ENCODE data around the gene ACTA1.
"Not testable (repeated sequence)": the region's sequence is repeated elsewhere in the genome, so short reads cannot be mapped to it uniquely, and the experiment has no call there.

The ACTA1 gene

GRCh38 chr1:229434005-229434640 is at the start of gene ACTA1:
ACTA1 (minus strand) TSS chr1:229434094; CDS start chr1:229433115, 979 bp downstream.
- FAIRE-seq = no peak

DNA sequence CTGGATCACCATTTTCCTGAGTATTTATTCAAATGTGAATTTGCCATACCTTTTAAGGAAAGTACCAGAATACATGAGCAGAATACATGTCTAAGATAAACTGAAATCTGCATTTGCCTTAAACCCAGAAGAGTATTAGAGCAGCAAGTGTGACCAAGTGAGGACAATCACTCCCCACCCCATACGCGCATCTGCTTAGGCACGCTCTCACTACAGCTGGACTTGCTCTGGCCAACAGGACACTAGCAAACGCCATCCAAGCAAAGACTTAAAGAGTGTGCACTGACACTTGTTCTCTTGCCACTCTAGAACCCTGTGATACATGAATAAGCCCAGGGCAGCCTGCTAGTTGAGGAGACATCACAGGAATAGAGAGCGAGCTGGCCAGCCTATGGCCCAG is 48.6 kb upstream of the ACTA1 start:
- no peak for FAIRE-seq

DNA sequence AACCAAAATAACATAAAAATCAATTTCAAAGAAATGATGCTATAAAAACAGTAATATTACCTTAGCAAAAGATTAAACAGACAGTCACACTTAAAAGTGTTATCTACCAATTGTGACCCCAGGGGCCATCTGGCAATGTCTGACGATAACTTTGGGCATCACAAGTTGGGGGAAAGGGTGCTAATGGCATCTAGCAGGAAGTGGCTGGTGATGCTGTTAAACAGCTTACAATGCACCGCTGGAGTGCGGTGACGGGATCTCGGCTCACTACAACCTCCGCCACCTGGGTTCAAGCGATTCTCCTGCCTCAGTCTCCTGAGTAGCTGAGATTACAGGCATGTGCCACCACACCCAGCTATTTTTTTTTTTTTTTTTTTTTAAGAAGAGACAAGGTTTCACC is 46.6 kb upstream of the ACTA1 start:
- FAIRE-seq = no peak

DNA sequence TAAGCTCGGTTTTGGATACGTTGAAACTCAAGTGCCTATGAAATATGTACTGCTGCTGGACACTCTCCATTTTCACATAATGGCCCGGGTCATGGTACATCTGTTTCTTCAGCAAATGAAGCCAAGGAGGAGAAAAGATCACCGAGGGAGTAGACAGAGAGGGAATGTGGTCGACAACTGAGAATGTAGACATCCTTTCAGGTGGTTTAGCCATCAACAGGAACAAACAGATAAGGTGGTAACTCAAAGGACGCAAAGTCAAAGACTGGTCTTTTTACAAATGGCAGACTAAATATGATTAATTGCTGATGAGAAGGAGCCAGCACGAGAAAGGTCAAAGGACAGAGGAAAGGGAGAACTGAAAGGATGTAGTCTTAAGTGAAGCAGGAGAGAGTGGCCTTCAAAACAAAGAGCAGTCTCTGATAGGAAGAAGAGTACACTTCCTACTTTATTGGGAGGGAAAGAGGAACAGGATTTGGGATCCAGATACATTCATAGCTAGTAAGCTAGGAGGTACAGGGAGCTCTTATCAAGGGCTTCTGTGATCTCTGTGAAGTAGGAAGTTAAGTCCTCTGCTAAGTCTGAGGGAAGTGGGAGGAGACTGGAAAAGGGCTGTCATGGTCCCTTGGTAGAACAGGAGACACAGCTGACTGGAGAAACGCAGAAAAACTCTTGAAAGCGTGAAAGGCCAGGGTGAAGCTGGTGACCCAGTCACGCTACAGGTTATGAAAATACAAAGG is 45.9 kb upstream of the ACTA1 start:
- FAIRE-seq = no peak

DNA sequence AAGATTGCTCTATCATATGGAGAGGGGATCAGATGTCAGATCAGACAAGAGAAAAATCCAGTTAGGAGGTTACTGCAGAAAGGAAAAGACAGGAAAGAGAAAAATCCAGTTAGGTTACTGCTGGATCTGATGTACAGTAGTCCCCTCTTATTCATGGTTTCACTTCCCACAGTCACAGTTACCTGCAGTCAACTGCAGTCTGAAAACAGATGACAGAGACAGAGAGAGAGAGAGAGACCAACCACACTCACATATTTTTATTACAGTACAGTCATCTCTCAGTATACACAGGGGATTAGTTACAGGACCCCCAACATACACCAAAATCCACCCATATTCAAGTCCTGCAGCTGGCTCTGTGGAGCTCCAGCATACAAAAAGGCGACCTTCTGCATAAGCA is 45.0 kb upstream of the ACTA1 start:
- no peak for FAIRE-seq

GRCh38 chr1:229475859-229476258 is 42.0 kb upstream of the ACTA1 start:
- FAIRE-seq = not testable (repeated sequence)

DNA sequence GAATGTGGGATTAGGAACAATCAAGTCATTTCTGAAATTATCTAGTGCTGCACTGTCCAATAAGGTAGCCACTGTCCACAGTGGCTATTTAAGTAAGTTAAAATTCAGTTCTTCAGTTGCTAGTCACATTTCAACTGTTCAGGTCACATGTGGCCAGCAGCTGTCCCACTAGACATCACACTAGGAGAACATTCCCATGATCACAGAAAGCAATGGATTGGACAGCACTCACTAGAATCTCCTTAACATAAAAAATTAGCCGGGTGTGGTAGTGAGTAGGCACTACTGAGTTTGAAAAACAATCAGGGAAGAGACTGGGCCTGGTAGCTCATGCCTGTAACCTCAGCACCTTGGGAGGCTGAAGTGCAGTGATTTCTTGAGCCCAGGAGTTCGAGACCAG is 40.6 kb upstream of the ACTA1 start:
- no peak for FAIRE-seq

DNA sequence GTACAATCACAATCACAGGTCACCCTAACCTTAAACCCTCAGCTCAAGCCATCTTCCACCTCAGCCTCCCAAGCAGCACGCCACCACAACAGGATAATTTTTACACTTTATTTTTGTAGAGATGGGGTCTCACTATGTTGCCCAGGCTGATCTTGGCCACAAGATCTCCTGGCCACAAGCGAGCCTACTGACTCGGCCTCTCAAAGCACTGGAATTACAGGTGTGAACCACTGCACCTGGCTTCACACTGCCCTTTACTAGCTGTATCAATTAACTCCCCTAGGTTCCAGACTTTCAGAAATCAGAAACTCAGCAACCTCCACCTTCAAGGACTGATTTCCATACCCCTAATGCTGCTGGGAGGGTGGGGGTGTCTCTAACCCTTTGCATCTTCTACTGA is 37.3 kb upstream of the ACTA1 start:
- FAIRE-seq = no peak

- no peak for FAIRE-seq
These were observed 36.6 kb upstream of the ACTA1 start for GRCh38 chr1:229470406-229471043.

DNA sequence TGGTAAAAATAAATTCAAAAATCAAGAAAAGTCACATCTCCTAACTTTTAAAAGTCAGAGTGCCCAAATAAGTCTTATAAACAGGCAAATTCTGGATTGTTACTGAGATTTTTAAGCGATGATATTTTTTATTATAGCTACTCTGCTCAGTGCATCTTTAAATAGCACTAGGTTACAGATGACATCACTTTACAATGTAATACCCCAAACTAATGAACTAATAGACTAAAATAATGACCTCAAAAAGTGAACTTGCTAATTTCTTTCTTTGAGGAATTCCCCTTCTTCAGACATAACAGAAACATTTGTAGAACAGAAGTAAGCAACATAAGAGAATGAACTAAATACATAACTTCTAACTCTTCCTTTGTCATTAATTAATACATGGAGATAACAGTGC is 33.0 kb upstream of the ACTA1 start:
- FAIRE-seq = no peak

- no peak for FAIRE-seq
These were observed 30.8 kb upstream of the ACTA1 start for GRCh38 chr1:229464672-229465071.

DNA sequence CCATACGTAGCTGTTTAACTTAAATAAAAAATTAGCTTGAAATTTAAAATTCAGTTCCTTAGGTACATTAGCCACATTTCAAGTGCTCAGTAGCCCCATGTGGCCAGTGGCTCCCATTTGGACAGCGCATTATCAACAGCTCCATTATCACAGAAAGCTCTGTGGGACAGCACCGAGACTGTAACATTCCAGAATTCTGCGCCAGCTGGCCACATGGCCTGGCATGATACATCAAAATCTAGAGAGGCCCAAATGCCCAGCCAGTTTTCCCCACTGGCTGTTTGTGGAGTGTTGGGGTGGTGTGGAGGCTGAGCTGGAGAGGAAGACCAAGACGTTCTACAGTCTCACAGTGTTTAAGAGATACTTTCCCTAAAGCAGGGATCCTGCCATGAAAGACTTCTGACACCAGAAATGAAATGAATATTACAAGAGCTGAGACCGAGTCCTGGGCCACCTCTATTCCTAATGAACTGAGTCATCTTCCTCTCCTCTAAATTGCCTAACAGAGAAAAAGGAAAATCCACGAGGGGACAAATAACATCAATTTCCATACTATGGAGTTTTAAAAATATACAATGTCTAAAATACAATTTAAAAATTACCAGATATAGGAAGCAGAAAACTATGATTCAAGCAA is 27.3 kb upstream of the ACTA1 start:
- no peak for FAIRE-seq

GRCh38 chr1:229459815-229460214 is 25.9 kb upstream of the ACTA1 start:
- no peak for FAIRE-seq

- FAIRE-seq = no peak
These were observed 23.5 kb upstream of the ACTA1 start for GRCh38 chr1:229457436-229457835.

DNA sequence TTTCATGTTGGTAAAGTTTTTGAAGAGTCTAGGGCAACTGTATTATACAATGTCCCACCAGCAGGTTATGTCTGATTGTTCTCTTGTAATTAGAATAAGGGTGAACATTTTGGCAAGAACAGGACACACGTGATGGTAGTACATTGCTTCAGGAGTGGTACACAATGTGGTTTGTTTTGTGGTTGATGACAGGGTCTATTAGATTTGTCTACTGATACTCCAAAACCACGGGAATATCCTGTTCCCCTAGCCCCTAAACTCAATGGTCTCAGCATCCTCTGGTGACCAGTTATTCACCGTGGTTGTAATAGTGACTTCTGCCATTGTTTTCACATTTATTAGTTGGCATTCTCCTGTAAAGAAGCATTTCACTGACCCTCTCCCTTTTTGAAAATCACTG is 22.1 kb upstream of the ACTA1 start:
- FAIRE-seq = no peak

- FAIRE-seq = no peak
These were observed 20.2 kb upstream of the ACTA1 start for GRCh38 chr1:229454056-229454455.

DNA sequence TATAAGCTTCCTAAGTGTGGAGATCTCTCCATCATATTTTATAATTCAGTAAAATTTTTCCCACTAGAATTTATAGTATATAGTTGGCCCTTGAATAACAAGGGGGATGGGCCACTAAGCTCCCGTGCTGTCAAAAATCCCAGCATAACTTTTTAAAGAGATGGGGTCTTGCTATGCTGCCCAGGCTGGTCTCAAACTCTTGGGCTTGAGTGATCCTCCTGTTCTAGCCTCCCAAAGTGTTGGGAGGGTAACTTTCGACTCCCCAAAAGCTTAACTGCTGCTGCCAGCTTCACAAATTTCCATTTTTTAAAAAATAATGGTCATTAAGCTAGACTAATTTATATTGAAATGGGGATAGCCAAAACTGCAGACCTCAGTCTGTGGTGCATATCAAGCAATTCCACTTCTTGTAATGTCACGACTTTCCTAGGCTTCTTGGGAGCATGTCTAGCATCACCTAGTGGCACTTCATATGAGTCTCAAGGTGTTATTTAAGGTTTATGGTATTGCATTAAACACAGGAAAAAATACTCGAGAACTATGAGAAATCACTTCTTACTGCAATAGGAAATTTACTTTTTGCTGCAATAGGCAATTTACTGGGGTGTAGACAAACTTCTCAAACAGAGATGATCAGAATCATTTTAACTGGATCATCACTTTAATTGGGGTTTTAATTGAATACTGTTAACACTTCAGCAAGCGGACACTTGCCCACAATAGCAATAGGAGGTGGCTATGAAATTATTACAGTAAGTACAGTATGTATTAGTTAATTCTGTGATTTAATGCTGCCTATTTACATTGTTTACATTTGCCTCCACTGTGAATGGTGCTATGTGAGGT is 19.3 kb upstream of the ACTA1 start:
- FAIRE-seq = peak; percentile 53

GRCh38 chr1:229448845-229449244 is 15.0 kb upstream of the ACTA1 start:
- FAIRE-seq = no peak

DNA sequence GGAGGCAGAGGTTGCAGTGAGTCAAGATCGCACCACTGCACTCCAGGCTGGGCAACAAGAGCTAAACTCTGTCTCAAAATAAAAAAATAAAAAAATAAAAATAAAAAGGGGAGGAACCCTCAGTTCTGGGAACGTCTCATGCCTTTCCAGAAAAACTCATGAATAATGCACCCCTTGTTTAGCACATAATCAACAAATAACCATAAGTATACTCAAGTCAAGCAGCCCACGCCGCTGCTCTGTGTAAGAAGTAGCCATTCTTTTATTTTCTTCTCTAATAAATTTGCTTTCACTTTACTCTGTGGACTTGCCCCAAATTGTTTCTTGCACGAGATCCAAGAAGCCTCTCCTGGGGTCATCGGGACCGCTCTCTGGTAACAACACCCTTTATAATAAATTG is 14.5 kb upstream of the ACTA1 start:
- no peak for FAIRE-seq

DNA sequence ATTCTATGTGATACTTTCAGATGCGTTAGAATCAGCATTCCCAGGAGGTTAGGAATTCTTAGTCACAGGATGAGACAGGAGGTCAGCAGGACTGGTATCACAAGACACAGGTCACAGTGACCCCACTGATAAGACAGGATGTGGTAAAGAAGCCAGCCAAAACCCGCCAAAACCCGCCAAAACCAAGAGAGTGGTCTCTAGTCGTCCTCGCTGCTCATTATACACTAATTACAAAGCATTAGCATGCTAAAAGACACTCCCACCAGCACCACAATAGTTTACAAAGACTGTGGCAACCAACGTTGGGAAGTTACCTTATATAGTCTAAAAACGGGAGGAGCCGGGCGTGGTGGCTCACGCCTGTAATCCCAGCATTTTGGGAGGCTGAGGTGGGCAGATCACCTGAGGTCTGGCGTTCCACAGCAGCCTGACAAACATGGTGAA is 13.9 kb upstream of the ACTA1 start:
- no peak for FAIRE-seq

- FAIRE-seq = no peak
These were observed 11.9 kb upstream of the ACTA1 start for GRCh38 chr1:229445828-229446227.

DNA sequence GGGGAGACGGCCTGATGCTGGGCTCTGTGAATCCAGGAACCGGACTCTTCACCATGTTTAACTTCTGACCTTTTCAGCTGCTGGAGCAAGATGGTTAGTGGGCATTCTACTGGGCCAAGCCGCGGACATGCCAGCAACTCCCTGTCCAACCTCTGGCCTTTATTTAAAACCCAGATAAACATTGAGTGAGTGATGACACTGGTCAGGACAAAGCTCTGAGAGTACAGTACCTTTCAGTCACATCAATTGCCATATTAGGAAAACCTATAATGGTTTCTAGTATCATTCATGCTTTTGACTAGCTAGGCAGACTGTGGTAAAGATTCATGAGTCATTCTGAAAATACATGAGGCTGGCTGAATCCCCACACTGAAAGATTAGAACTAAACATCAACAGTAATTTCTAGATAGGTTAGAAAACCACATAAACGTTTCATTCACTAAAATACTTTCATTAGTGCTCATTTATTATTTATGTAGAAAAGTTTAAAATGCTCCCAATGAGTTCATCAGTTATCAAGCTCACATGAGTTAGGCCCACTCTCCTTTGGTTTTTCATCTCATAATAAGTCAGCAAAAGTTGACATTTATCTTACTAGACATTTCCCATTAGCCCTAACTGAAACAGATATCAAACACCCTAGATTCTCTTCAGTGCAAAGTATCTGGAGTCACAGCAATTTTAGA is 7.1 kb upstream of the ACTA1 start:
- FAIRE-seq = no peak

All from islet of Langerhans (tissue), 1 donor.